NCI-H226 (cell line): ENCODE results near the gene LFNG.
A peak's percentile ranks its signal among the peaks of the same experiment; 100 is the strongest.

ENCODE experiments used
- DNase-seq: peaks from one replicate; pipeline ENCODE4 v3.0.0-alpha.2; 2015

Gene LFNG

DNA sequence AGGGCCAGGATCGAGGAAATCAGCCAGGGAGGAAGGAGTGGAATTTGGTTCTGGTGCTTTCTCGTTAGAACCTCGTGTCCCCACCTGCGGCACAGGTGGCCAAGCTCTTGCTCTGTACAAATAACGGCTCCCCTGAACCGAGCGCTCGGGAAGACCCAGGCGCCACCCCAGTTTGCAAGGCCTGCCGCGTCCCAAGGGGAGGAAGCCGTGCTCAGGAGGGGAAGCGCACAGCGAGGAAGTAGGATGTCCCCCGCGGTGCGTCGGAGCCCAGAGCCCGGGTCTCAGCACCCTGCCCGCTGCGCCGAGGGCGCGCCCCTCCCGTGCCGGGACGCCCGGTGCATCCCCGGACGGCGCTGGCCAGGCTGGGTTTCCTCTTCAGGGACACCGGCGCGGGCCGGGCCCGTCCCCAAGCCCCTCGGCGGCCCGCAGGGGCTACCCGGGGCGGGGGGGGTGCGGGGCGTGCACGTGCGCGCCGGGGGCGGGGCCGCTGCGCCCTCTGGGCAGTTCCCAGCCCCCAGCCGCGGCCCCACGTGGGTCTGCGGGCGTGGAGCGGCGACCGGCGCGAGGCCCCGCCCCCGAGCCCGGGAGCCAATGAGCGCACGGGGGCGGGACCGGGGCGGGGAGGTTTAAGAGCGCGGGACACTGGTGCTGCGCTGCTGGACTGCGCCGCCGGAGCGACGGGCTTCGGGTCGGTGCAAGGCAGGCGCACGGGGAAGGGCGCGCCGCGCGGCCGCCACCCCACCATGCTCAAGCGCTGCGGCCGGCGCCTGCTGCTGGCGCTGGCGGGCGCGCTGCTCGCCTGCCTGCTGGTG is at the start of gene LFNG:
LFNG (plus strand) TSS at position 656 of the 812 bp plus-strand sequence; CDS start at position 744, 88 bp downstream.
- DNase-seq: peak; percentile 97

DNA sequence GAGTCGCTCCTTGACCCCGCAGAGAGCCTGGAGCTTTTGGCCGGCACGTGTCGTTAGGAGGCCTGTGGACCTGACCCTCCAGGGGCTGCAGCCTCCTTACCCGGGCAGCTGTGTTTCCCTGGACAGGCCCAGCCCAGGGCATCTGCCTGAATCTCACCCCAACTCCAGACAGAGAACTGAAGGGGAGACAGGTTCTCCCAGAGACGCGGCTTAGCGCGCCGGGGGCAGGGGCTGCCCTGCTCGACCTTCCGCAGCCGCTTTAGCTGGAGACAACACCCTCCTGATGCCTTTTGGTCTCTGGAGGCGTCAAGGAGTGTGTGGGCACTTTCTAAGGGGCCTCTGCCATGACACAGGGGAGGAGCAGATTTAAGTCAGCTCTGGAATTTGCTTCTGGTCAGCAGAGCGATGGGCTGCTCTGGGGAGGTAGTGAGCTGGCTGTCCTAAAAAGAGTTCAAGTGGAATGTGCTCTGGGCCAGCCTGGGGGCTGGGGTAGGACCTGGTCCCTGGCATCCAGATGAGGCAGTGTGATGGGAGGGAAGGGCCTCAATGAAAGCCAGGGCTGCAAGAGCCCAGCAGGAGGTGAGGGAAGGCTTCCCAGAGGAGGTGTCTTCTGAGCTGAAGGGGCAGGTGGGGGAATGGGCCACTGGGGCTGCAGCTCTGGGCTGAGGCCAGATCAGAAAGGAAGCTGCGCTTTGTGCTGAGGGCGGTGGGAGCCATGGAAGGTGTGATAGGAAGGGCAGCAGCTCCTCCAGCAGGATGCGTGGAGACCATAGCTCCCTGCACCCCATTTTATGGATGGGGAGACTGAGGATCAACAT is 49.2 kb upstream of the LFNG start:
- DNase-seq: no peak

DNA sequence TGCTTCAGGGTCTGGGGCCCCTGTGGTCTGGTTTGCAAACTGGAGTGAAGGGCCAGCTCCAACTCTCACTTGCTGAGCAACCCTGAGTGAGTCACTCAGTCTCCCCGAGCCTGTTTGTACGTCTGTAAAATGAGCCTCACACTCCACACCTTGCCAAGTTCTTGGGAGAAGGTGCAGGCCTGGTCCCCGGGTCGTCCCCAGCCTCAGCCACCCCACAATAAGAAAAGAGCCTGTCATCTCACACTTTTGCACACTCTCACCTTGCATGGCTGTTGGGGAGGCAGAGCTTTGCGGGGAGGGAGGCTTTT is 48.6 kb upstream of the LFNG start:
- peak; percentile 51 for DNase-seq

- DNase-seq: no peak
These were observed 48.2 kb upstream of the LFNG start for GRCh38 chr7:2471396-2471795.

GRCh38 chr7:2472739-2473138 is 46.8 kb upstream of the LFNG start:
- DNase-seq: no peak

- no peak for DNase-seq
These were observed 45.9 kb upstream of the LFNG start for GRCh38 chr7:2473496-2474180.

DNA sequence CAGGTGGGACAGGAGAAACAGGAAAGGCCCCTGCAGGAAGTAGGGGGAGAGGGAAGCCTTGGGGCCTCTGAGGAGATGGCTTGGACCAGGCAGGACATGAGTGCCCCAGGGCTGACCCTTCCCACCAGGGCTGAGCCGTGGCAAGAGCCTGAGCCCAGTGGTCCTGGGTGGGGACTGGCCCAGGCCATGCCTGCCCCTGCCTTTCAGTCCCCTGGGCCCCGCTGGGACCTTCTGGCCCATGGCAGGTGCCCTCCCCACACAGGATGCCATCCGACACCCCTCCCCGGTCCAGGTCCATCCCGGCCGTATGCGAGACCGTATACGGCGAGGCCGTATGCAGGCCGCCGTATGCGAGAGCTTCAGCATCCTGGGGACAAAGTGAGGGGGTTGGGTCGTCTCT is 45.4 kb upstream of the LFNG start:
- DNase-seq: no peak

- no peak for DNase-seq
These were observed 44.5 kb upstream of the LFNG start for GRCh38 chr7:2474813-2475677.

DNA sequence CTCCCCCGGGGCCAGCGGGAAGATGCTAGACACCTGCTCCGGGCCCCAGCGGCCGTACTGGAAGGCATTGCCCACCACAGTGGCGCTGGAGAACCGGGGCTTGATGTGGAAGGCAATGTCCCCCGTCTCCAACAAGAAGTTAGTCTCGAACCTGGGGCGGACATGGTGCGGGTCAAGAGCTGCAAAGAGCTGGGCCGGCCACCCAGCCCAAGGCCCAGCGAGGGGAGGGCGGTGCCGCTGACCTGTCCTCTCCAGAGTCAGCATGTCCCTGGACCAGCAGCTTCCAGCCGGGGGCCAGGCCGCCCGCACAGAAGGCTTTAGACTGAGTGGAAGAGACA is 43.9 kb upstream of the LFNG start:
- no peak for DNase-seq

DNA sequence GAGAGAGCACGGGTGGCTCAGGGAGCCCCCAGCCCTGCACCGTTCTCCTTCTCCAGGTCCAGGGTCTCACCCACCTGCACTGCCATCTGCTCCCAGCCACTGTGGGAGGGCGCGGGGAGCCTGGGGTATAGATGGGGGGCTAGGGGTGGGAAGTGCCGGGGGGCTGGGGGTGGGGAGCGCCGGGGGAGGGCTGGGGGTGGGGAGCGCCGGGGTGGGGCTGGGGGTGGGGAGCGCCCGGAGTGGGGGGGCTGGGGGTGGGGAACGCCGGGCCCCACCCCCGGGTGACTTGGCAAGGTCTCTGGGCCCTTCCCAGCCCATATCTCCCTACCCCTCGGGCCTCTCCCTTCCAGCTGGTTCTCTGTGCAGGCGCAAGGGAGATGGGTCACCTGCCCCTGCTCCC is 43.3 kb upstream of the LFNG start, which contains the start of gene GRIFIN:
GRIFIN (minus strand) TSS at position 101 of the 400 bp plus-strand sequence; CDS start at position 86, 15 bp downstream.
- DNase-seq: no peak

- no peak for DNase-seq
These were observed 42.7 kb upstream of the LFNG start for GRCh38 chr7:2476776-2477446.

DNA sequence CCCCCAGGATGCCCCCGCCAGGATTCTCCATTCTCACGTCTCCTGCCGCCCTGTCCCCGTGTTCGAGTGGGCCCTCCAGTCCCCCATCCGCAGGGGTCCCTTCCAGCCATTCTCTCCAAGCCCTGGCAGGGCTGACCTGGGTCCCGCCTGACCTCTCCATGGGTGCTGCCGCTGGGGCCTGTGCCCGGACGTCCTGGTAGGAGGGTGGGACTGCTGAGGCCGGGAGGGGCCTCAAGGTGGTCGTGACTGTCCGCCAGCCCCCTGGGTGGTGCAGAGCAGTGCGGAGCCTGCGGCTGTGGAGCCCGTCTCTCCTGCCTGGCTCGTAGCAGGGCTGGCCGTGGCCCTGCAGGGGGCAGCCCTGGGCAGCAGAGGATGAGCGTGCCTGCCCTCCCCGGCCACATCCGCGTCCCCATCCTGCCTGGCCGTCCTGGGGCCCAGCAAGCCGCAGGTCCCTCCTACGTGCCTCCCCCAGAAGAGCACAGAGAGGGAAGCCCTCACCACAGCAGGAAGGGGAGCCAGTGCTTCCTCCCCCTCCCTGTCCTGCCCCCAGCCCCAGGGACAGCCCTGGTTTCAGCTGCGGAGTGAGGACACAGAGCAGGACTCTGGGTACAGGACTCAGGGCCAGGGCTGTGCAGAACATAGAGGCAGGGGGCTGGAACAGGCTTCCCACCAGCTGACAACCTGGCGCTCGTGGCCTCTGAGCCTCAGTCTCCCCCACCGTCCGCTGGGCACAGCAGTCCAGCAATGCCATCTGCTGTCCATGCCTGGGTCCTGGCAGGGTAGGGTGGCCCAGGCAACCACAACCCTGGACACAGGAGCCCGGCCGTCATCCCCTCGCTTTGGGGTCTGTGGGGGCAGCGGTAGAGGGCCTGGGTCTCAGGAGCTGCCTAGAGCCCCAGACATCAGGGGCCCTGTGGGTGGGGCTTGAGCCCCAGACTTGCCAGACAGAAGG is 41.9 kb upstream of the LFNG start:
- peak; percentile 32 for DNase-seq

DNA sequence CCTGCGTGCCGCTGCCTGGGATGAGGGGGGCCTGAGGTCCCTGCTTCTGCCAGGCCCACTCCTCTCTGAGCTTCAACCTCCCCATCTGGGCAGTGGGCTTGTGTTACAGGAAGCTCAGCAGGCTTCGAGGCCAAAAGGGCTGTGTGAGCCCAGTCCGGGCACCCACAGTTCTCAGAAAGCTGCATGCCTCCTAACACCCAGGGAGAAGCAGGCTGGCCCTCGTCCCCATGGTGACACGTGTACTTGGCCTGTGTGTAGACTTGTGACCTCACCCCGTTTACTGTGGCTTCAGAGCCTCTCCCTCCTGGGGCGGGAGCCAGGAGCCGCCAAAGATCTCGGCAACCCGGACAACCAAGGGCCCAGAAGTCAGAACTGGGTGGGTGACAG is 41.2 kb upstream of the LFNG start:
- DNase-seq: no peak

- no peak for DNase-seq
These were observed 40.8 kb upstream of the LFNG start for GRCh38 chr7:2478800-2479199.

DNA sequence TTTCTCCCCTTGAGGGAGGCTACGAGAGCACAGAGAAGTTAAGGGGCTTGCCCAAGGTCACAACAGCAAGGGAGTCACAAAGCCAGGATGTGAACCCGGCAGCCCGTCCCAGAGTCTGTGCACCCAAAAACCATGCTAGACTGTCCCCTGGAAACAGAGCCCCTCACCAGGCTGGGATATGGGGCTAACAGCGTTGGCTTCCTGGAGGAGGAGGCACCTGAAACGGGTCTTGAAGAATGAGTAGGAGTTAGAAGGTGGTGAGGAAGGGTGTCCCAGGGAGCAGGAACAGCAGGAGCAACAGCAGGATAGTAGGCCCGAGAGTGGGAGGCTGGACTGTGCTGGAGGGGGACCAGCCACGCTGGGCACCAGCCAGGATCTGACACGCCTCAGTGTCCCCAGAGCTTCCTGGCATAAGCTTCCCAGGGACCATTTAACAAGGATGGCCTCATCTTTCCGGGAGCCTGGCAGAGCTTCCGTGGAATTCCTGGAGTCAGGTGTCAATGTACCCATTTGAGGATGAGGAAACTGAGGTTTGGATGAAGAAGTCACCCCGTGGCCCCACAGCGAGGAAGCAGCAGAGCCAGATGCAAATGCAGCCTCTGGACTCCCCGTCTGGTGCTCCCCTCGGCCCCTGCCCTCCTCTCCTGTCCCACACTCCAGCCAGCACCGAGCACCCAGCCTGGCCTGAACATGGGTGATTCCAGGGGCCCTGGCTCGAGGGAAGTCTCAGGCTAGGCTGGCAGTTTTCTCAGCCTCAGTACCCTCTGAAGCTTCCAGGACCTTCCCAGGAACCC is 40.1 kb upstream of the LFNG start:
- DNase-seq: no peak

- no peak for DNase-seq
These were observed 39.5 kb upstream of the LFNG start for GRCh38 chr7:2480070-2480408.

- DNase-seq: no peak
These were observed 38.4 kb upstream of the LFNG start for GRCh38 chr7:2481195-2481594.

GRCh38 chr7:2482725-2483451 is 36.7 kb upstream of the LFNG start:
- DNase-seq: peak; percentile 37

- DNase-seq: no peak
These were observed 36.1 kb upstream of the LFNG start for GRCh38 chr7:2483494-2483893.

GRCh38 chr7:2484868-2485267 is 34.7 kb upstream of the LFNG start:
- no peak for DNase-seq
